HL-60/S4 (cell line): ENCODE measurements around the gene VPS39.

Experiments
- in situ Hi-C: fragments of 300-500 bp; cut with MboI; formaldehyde crosslinking; loops from 2 replicates; pipeline ENCODE4 v1.14.3; 2022; ENCODE audit warnings: low sequenced_read_pairs

The VPS39 gene

GRCh38 chr15:42159381-42160015 is 48.6 kb downstream of the VPS39 start:
- in situ Hi-C loops, result no loop called here

DNA sequence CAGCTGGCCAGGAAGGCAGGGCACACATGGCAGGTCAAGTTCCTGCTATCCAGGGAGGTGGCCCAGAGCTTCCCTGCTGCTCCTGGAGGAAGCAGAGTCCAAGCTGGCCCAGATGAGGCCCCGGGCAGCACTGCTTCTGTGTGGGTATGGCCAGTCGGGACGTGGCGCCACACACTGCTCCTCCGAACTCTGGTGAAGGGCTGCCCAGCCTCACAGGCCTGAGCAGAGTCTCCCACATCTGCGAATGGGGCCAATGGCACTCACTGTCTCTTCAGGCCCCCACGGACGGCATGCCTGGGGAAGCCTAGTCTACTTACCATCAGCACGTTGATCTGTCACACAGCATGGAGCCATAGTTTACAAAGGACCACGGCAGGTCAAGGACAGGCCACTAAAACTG is 49.2 kb downstream of the VPS39 start:
- in situ Hi-C loops, result no loop called here

- in situ Hi-C loops, result no loop called here
Observed at GRCh38 chr15:42157981-42158765, 49.9 kb downstream of the VPS39 start.

DNA sequence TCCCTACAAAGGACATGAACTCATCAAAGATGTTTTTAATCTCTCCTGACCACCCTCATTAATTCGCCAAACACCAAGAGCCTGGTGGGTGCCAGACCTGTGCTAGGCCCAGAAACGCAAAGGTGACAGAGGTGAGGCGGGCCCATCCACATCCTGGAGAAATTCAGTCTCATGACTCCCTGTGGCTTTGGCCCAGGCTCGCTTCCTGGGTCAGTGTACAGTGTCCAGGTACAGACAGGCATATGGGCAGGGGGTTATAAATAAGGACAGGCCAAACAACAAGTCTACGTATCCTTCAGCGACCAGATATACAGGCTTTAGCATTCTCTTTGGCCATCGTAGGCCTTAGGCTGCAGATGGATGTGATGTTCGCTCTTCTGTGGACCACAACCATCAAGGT is 50.7 kb downstream of the VPS39 start:
- in situ Hi-C loops, result no loop called here

- in situ Hi-C loops, result no loop called here
Observed at GRCh38 chr15:42156243-42156922, 51.7 kb downstream of the VPS39 start, which contains the start of gene PLA2G4F. PLA2G4F (minus strand) TSS chr15:42156636; CDS start chr15:42156549, 87 bp downstream.

DNA sequence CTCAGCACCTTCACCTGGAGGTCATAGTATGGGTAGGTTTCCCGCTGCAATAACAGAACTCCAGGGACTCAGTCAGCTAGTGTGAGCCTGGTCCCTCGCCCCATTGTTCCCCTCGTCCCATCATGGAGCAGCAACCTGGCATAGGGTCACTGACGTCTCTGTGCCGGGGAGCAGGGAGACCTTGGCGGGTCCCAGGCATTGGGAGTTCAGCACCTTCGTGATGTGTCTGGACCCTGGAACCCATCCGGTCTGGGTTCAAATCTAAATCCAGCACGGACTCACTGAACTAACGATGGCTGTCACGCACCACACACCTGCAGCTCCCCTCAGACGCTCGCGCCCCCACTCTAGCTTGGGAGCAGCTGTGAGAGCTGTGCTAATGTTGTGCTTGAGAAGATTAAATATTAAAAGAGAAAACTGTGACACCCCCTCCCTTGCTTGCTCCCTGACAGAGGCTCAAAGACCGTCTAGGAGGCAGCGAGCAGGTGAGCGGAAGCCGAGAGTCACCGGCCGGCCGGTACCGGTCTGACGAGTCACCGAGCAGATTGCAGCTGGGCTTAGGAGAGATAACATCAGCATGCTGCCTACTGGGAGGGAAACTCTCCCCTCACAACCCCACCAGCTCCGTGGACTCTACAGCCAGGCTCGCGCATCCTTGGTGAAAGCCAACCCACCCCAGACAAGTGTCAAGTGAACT is 52.4 kb downstream of the VPS39 start:
- in situ Hi-C loops, result no loop called here

DNA sequence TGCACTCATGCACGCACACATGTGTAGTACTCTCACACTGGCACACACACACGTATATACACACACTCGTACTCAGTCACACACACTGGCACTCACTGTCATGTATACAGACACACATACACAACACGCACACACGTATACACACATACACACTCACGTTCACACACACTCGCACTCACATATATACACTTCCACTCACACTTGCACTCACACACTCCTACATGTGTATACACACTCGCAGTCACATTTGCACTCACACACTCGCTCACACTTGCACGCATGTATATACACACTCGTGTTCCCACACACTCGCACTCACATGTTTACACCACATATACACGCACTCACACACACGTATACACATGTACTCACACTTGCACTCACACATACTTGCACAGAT is 53.1 kb downstream of the VPS39 start:
- in situ Hi-C loops, result no loop called here

DNA sequence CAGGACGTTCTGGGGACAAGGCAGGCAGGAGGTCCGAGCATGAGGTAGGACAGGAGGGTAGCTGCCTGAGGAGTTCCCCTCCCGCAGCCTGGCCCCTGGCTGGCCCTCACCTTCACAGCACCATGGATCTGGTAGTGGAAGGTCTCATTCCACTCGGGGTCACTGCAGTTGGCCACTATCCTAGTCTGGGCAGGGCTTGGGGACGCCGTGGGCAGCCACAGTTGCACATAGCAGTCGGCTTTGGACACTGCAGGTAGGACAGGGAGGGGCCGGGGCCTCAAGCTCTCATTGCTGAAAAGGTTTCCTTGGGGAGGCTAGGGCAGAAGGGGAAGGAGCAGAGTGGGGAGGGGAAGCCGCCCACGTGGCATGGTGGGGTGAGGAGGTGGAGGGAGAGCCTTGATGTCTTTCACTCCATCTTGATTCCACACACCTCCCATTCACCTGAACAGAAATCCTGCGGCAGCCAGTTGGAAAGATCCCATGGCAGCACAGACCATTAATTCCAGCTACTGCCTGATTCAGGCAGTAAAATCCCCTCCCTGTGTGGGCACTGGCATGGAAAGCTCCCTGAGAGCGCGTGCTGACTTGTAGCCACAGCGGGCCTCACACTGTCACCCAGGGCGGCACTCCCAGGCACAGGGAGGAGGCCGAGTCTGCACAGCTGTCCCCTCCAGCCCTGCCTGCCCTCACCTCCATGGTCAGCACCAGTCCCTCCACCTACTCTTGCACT is 53.7 kb downstream of the VPS39 start:
- in situ Hi-C loops, result no loop called here

DNA sequence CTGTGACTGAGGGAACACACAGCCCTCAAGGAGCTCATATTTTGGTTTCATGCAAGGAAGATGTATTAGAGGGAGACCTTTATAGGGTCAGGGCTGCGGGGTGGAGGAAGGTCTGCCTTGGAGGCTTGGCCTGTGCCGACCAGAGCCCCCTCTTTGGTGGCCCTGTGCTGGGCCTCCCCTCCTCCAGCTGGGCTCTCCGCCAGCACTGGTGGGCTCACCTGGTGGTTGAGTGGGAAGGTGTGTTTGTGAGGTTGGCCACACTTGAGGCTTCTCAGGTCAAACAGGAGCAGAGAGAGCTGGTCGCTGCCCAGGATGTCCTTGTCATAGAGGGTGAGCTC is 54.3 kb downstream of the VPS39 start:
- in situ Hi-C loops, result no loop called here

DNA sequence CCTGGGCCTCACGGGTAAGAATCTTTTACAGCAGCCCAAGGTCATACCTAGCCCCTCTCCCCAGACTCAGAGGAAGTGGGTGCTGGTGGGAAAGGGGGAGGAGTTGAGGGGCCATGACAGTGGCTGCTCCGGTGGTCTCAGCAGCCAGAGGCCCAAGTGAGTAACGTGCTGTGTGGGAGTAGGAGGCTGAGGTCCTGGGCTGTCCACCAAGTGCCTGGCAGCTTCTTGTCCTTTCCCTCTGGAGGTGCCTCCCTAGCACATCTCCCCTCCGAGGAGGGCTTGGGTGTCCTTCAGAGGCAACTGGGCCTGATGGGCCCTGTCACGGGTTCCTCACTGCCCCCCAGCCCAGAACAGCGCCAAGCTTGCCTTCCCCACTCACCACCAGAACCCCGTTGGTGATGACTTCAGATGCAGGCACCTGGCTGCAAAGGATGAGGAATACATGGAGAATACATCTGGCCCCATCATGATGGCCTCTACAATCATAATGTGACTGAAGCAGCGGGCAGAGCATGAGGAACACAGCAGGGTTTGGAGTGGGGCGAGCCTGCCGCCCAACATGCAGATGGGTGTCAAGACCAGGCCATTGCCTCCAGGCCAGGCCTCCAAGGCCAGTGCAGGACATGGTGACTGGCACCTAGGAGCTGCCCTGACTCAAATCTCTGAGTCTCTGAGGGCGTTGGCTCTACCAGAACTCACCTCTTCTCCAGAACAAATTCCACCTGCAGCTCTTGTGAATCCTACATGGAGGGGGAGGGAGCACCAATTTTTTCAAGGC is 55.0 kb downstream of the VPS39 start:
- in situ Hi-C loops, result no loop called here

- in situ Hi-C loops, result no loop called here
Observed at GRCh38 chr15:42152196-42152920, 55.7 kb downstream of the VPS39 start.

GRCh38 chr15:42151736-42152135 is 56.4 kb downstream of the VPS39 start:
- in situ Hi-C loops, result no loop called here

- in situ Hi-C loops, result no loop called here
Observed at GRCh38 chr15:42151141-42151561, 57.0 kb downstream of the VPS39 start.

DNA sequence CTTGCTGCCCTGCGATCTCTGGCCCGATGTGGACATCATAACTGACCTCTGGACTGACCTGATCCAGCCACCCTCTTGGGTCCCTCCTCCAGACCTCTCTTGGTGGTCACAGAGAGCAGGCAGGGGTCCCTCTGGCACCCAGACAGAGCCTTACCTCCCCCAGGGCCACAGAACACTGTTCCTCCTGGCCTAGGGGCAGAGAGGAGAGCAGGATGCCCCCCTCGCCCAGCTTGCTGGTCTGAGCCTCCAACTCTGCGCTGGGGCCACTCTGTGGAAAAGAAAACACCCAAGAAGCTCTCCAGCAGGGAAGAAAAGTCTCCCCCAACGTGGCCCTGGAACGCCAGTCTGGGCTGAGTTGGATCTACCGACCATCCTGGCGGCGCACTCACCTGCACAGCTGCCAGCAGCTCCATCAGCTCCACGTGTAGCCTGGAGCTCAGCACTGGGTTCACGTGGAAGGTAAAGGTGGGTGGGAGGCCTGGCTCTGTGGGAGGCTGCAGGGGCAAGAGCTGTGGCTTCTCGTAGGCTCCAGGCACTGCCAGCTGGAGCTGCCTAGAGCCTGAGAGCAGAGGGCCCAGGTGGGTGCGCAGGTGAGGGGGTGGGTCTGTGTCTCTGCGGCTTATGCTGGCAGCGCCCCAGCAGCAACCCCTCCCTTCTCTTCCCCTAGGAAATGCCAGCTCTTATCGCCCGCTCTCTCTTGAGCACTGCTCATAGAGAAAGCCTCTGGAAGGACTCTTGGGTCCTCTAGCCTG is 57.7 kb downstream of the VPS39 start:
- in situ Hi-C loops, result no loop called here

DNA sequence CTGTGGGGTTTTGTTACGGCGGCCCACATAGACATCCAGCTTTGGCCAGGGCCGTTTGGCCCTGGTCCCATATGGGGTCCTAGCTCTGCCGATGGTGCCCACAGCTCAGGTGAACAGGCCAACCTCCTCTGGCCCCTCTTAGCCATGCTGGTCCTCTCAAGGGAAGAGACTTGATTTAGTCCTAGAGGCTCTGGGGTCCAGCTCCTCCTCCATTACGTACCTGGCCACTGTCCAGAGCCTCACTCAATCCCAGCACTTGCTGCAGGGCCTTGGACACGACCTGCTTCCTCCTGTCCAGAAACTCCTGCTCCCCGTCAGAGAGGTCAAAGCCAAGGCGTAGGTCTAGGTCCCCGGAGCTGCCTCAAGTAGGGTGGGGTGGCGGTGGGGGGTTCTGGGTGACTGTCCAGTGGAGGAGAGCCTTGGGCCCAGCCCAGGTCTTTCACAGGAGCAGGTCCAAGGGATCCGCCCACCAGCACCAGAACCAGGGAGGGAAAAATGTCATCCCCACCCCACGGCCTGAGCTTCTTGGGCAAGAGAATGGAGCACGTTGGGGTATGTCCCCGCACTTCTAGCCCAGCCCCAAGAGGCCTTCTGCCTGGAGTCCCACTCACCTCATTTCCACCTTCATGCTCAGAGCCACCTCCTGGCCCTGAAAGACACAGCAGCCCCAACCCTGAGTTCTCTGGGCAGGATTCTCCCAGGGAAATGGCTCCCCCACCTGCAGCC is 58.4 kb downstream of the VPS39 start:
- in situ Hi-C loops, result loop anchor here (25.0 kb wide), 1 partner anchor 162 kb away; no protein-coding TSS in a partner anchor

GRCh38 chr15:42148808-42149492 is 59.2 kb downstream of the VPS39 start:
- in situ Hi-C loops, result loop anchor here (25.0 kb wide), 1 partner anchor 162 kb away; no protein-coding TSS in a partner anchor

GRCh38 chr15:42147431-42147735 is 60.7 kb downstream of the VPS39 start:
- in situ Hi-C loops, result loop anchor here (25.0 kb wide), 1 partner anchor 160 kb away; no protein-coding TSS in a partner anchor
